IMR-90 (cell line): ENCODE results near the gene FHL2. TPM values are rescaled to one million over a fixed set of nuclear protein-coding genes. Genes with fewer than 3 reads are reported as not detected.

Source experiments
- ATAC-seq: fragments of 200-7000 bp; cut with Tn5 transposase; 2 replicates; pipeline ENCODE4 v1.9.1; 2020; ENCODE audit warnings: low read depth, mild to moderate bottlenecking, moderate library complexity
- BruUV-seq: library from RNA; stranded (reverse); fragments of 400-500 nt; replicated peaks from 2 replicates; lab custom pipeline; 2021; lab: Mats Ljungman, UMichigan
- CTCF ChIA-PET: fragments of 300-600 bp; formaldehyde crosslinking; extraction: SDS; loops from one replicate; lab custom pipeline; 2021; ENCODE audit warnings: antibody characterized with exemption; lab: Yijun Ruan, JAX
- POLR2A ChIA-PET: fragments of 300-600 bp; sonication (Branson Sonifier 250); formaldehyde crosslinking; loops from one replicate; lab custom pipeline; 2022; ENCODE audit warnings: antibody characterized with exemption; ENCODE audit not compliant: unreplicated experiment; lab: Charles Lee
- DNase-seq: peaks from one replicate; pipeline ENCODE4 v3.0.0; 2013
- H2AFZ ChIP-seq: replicated peaks from 2 replicates; pipeline ENCODE3; 2013; ENCODE audit warnings: low read length, mild to moderate bottlenecking; ENCODE audit not compliant: poor library complexity
- H2AK5ac ChIP-seq: 2 replicates; pipeline ENCODE4 v1.6.1; 2013; ENCODE audit warnings: low read depth, low read length, inconsistent platforms
- H2AK9ac ChIP-seq: replicated peaks from 2 replicates; pipeline ENCODE3; 2013; ENCODE audit warnings: mild to moderate bottlenecking, low read depth, low read length, moderate library complexity; ENCODE audit not compliant: poor library complexity
- H2BK120ac ChIP-seq: 2 replicates; pipeline ENCODE4 v1.6.1; 2013; ENCODE audit warnings: low read depth, low read length, inconsistent platforms
- H2BK15ac ChIP-seq: 3 replicates; pipeline ENCODE4 v1.6.1; 2013; ENCODE audit warnings: low read depth, low read length, inconsistent platforms
- H2BK20ac ChIP-seq: 2 replicates; pipeline ENCODE4 v1.6.1; 2013; ENCODE audit warnings: low read depth, mild to moderate bottlenecking, inconsistent platforms, low read length, moderate library complexity
- H2BK5ac ChIP-seq: 2 replicates; pipeline ENCODE4 v1.6.1; 2013; ENCODE audit warnings: mild to moderate bottlenecking, low read depth, low read length, inconsistent platforms; ENCODE audit not compliant: poor library complexity, severe bottlenecking
- H3K14ac ChIP-seq: replicated peaks from 2 replicates; pipeline ENCODE4 v1.6.1; 2013; ENCODE audit warnings: low read depth, low read length, inconsistent platforms
- H3K18ac ChIP-seq: 2 replicates; pipeline ENCODE4 v1.6.1; 2013; ENCODE audit warnings: low read depth, low read length, control low read depth
- H3K23ac ChIP-seq: 2 replicates; pipeline ENCODE4 v1.6.1; 2013; ENCODE audit warnings: low read depth, low read length, inconsistent platforms
- H3K27ac ChIP-seq: 2 replicates; pipeline ENCODE4 v1.5.1; 2013; ENCODE audit warnings: mild to moderate bottlenecking, control low read depth, low read length; ENCODE audit not compliant: insufficient read depth
- H3K27me3 ChIP-seq: 2 replicates; pipeline ENCODE4 v1.6.1; 2013; ENCODE audit warnings: low read length; ENCODE audit not compliant: control insufficient read depth, insufficient read depth
- H3K36me3 ChIP-seq: 2 replicates; pipeline ENCODE4 v1.6.1; 2013; ENCODE audit warnings: low read length, mixed read lengths; ENCODE audit not compliant: control insufficient read depth, insufficient read depth
- H3K4ac ChIP-seq: 2 replicates; pipeline ENCODE4 v1.6.1; 2013; ENCODE audit warnings: low read depth, low read length, inconsistent platforms
- H3K4me1 ChIP-seq: 2 replicates; pipeline ENCODE4 v1.6.1; 2013; ENCODE audit warnings: low read length, mixed read lengths; ENCODE audit not compliant: control insufficient read depth, insufficient read depth
- H3K4me2 ChIP-seq: 2 replicates; pipeline ENCODE4 v1.6.1; 2013; ENCODE audit warnings: low read depth, mild to moderate bottlenecking, control low read depth, low read length, moderate library complexity
- H3K4me3 ChIP-seq: 2 replicates; pipeline ENCODE4 v1.5.1; 2013; ENCODE audit warnings: low read depth, mild to moderate bottlenecking, control low read depth, low read length, moderate library complexity; ENCODE audit not compliant: insufficient read depth
- H3K56ac ChIP-seq: 2 replicates; pipeline ENCODE4 v1.6.1; 2013; ENCODE audit warnings: low read length, inconsistent platforms; ENCODE audit not compliant: insufficient read depth; ENCODE audit errors: extremely low read depth
- H3K79me1 ChIP-seq, 2 experiments: 2 replicates each; pipeline ENCODE4 v1.6.1; 2013; ENCODE audit warnings: low read length in 2 of 2, inconsistent platforms in 1 of 2, low read depth in 1 of 2
- H3K9ac ChIP-seq: 2 replicates; pipeline ENCODE4 v1.6.1; 2013; ENCODE audit warnings: low read depth, low read length, control low read depth
- H3K9me1 ChIP-seq: 2 replicates; pipeline ENCODE4 v1.6.1; 2013; ENCODE audit warnings: low read length, inconsistent platforms; ENCODE audit not compliant: insufficient read depth
- H3K9me3 ChIP-seq: 2 replicates; pipeline ENCODE4 v1.6.1; 2013; ENCODE audit warnings: low read length; ENCODE audit not compliant: control insufficient read depth, insufficient read depth
- H4K20me1 ChIP-seq: 2 replicates; pipeline ENCODE4 v1.6.1; 2013; ENCODE audit warnings: low read length, inconsistent platforms; ENCODE audit not compliant: insufficient read depth
- H4K5ac ChIP-seq: 2 replicates; pipeline ENCODE4 v1.6.1; 2013; ENCODE audit warnings: mild to moderate bottlenecking, low read depth, low read length, control low read depth
- H4K8ac ChIP-seq, 2 experiments: 2 replicates each; pipeline ENCODE4 v1.6.1; 2013; ENCODE audit warnings: low read depth in 2 of 2, low read length in 2 of 2, control low read depth in 1 of 2, inconsistent platforms in 1 of 2
- H4K91ac ChIP-seq: 2 replicates; pipeline ENCODE4 v1.6.1; 2013; ENCODE audit warnings: low read depth, low read length, inconsistent platforms; ENCODE audit not compliant: insufficient read depth
- FOS ChIP-seq: fragments of 150-350 bp; IDR thresholded peaks from 2 replicates; pipeline ENCODE4 v1.6.1; 2016; ENCODE audit warnings: low read depth, low read length
- NFE2L2 ChIP-seq: fragments of 150-350 bp; IDR thresholded peaks from 2 replicates; pipeline ENCODE4 v1.6.1; 2016; ENCODE audit warnings: low read depth, mild to moderate bottlenecking, low read length
- WGBS, 2 experiments: methylation state at CpG; one replicate each; pipeline versions ENCODE4 v1.1.5 to v1.1.7; 2013; ENCODE audit warnings: missing lambda C conversion rate in 2 of 2; ENCODE audit not compliant: insufficient read length in 1 of 2; ENCODE audit errors: extremely low coverage in 2 of 2; 5-methylcytosine and 5-hydroxymethylcytosine counted together
- dilution Hi-C: fragments of 300-500 bp; cut with HindIII; formaldehyde crosslinking; loops from one replicate; pipeline ENCODE4 v1.14.3; 2018; ENCODE audit warnings: low sequenced_read_pairs; ENCODE audit not compliant: unreplicated experiment
- in situ Hi-C: fragments of 300-500 bp; cut with MboI; formaldehyde crosslinking; loops from 3 replicates; pipeline ENCODE4 v1.14.3; 2019; ENCODE audit warnings: low sequenced_read_pairs, inconsistent platforms, mixed read lengths
- intact Hi-C: fragments of 100-400 bp; cut with micrococcal nuclease; formaldehyde crosslinking; loops from 2 replicates; pipeline ENCODE4 v1.10.0; 2022
- polyA plus RNA-seq, 3 experiments: library from polyadenylated mRNA; depleted of rRNA; stranded (reverse); fragments of >200 nt; gene quantifications; 2 replicates each; pipeline ENCODE4 v1.2.3, GENCODE V29; 2012; ENCODE audit warnings: low replicate concordance in 1 of 3
- total RNA-seq: library from RNA; depleted of rRNA; stranded (reverse); fragments of >200 nt; gene quantifications from 2 replicates; pipeline ENCODE4 v1.2.3, GENCODE V29; 2012

The FHL2 gene
- total and polyA plus RNA-seq, 2 of the 4 experiments (the other 2 are of a cell fraction) = 464 to 550 TPM

GRCh38 chr2:105415007-105415406 is 16.2 kb upstream of the FHL2 start:
- Histone ChIP-seq H4K20me1 (no peaks in the 10 kb centered on the region), H3K9me1 (no peaks in the 10 kb centered on the region), H3K4me3 (no peak overlapping the region), H4K8ac (no peak overlapping the region), H2BK20ac (no peak overlapping the region), H3K4ac (no peak overlapping the region), H3K4me2 (no peak overlapping the region), H2BK120ac (no peak overlapping the region), H3K23ac (no peak overlapping the region), H3K4me1 (peaks cover 10% of the 10 kb centered on the region), H2BK15ac (no peak overlapping the region), H3K27me3 (peaks cover 24% of the 10 kb centered on the region), H2AK5ac (no peak overlapping the region), H4K91ac (no peak overlapping the region), H3K9me3 (peaks cover 6% of the 10 kb centered on the region), H3K18ac (no peak overlapping the region), H2AFZ (no peak overlapping the region), H3K79me1 (no peaks in the 10 kb centered on the region), H3K56ac (no peak overlapping the region), H3K14ac (no peak overlapping the region), H3K9ac (no peak overlapping the region), H2BK5ac (no peak overlapping the region), H2AK9ac (no peak overlapping the region), H3K36me3 (no peaks in the 10 kb centered on the region), H3K27ac (no peak overlapping the region), H4K5ac (no peak overlapping the region)
- BruUV-seq = no TSS peak
- ATAC-seq (no peak), DNase-seq (no peak)
- in situ Hi-C loops = no loop called here
- ChIA-PET POLR2A (no interaction called here), CTCF (no interaction called here)
- TF ChIP-seq FOS (no peak), NFE2L2 (peak; percentile 59)
- WGBS, 2 experiments = 89% methylated on average over 3 of the region's 4 CpGs; no CpG with 5 or more reads in 1 of the 2 experiments
- intact Hi-C loops = no loop called here
- dilution Hi-C loops = no loop called here
